GM18909 (cell line): ENCODE results near the gene KIF5B.
"Not testable (repeated sequence)": the region's sequence is repeated elsewhere in the genome, so short reads cannot be mapped to it uniquely, and the experiment has no call there.

Experiments
- ATAC-seq: cut with Tn5 transposase; IDR thresholded peaks from one replicate; pipeline ENCODE4 v1.9.1; 2021; ENCODE audit warnings: mild to moderate bottlenecking; ENCODE audit not compliant: unreplicated experiment, poor library complexity

KIF5B gene

GRCh38 chr10:31972519-31973041 is 83.6 kb downstream of the KIF5B start:
- ATAC-seq, result no peak

- not testable (repeated sequence) for ATAC-seq
Measured at GRCh38 chr10:31969847-31970246, 86.4 kb downstream of the KIF5B start.

GRCh38 chr10:31963589-31963980 is 92.6 kb downstream of the KIF5B start:
- no peak for ATAC-seq

GRCh38 chr10:31962826-31963588 is 93.2 kb downstream of the KIF5B start:
- ATAC-seq, result no peak

- ATAC-seq, result peak; percentile 78
Measured at GRCh38 chr10:31961277-31962074, 94.7 kb downstream of the KIF5B start.

- no peak for ATAC-seq
Measured at GRCh38 chr10:31959461-31960173, 96.6 kb downstream of the KIF5B start.
